H9 (cell line): ENCODE measurements around the gene WFDC12. TPM values are rescaled to one million over a fixed set of nuclear protein-coding genes. Genes with fewer than 3 reads are reported as not detected.

Source experiments
- DNase-seq: peaks from one replicate; pipeline ENCODE4 v3.0.0-alpha.2; 2017
- H2AFZ ChIP-seq: one replicate; pipeline ENCODE4 v1.6.1; 2013; ENCODE audit warnings: mild to moderate bottlenecking, low read length, control low read depth, moderate library complexity
- H2AK5ac ChIP-seq: 2 replicates; pipeline ENCODE4 v1.6.1; 2013; ENCODE audit warnings: low read length, control low read depth, mixed read lengths; ENCODE audit not compliant: insufficient read length
- H2BK120ac ChIP-seq: one replicate; pipeline ENCODE4 v1.6.1; 2013; ENCODE audit warnings: low read depth, mild to moderate bottlenecking, low read length, control low read depth, inconsistent platforms; ENCODE audit not compliant: poor library complexity, severe bottlenecking
- H2BK12ac ChIP-seq: 2 replicates; pipeline ENCODE4 v1.6.1; 2013; ENCODE audit warnings: low read length, control low read depth, mixed read lengths, low read depth; ENCODE audit not compliant: insufficient read length
- H2BK15ac ChIP-seq: 2 replicates; pipeline ENCODE4 v1.6.1; 2013; ENCODE audit warnings: low read depth, low read length, control low read depth
- H2BK20ac ChIP-seq: one replicate; pipeline ENCODE4 v1.6.1; 2013; ENCODE audit warnings: low read depth, mild to moderate bottlenecking, low read length, control low read depth, inconsistent platforms; ENCODE audit not compliant: poor library complexity, severe bottlenecking
- H2BK5ac ChIP-seq: 2 replicates; pipeline ENCODE4 v1.6.1; 2013; ENCODE audit warnings: low read length, control low read depth, mixed read lengths; ENCODE audit not compliant: insufficient read length
- H3K14ac ChIP-seq: 2 replicates; pipeline ENCODE4 v1.6.1; 2013; ENCODE audit warnings: low read length, control low read depth; ENCODE audit not compliant: insufficient read depth
- H3K18ac ChIP-seq: 2 replicates; pipeline ENCODE4 v1.6.1; 2013; ENCODE audit warnings: low read depth, mild to moderate bottlenecking, mixed read lengths, low read length, control low read depth; ENCODE audit not compliant: insufficient read length
- H3K23ac ChIP-seq: 2 replicates; pipeline ENCODE4 v1.6.1; 2013; ENCODE audit warnings: low read length, control low read depth, mixed read lengths, low read depth; ENCODE audit not compliant: insufficient read length
- H3K23me2 ChIP-seq: 2 replicates; pipeline ENCODE4 v1.6.1; 2013; ENCODE audit warnings: low read depth, mild to moderate bottlenecking, mixed read lengths, low read length, control low read depth; ENCODE audit not compliant: insufficient read length, poor library complexity, severe bottlenecking
- H3K27ac ChIP-seq: 2 replicates; pipeline ENCODE4 v1.5.1; 2013; ENCODE audit warnings: low read length, control low read depth, mixed read lengths, low read depth; ENCODE audit not compliant: insufficient read length
- H3K27me3 ChIP-seq: 2 replicates; pipeline ENCODE4 v1.6.1; 2013; ENCODE audit warnings: low read length, control low read depth, inconsistent platforms; ENCODE audit not compliant: insufficient read depth
- H3K4ac ChIP-seq: 2 replicates; pipeline ENCODE4 v1.6.1; 2013; ENCODE audit warnings: low read depth, mild to moderate bottlenecking, control low read depth, inconsistent platforms, low read length, moderate library complexity
- H3K4me1 ChIP-seq: 2 replicates; pipeline ENCODE4 v1.6.1; 2013; ENCODE audit warnings: low read length, control low read depth, inconsistent platforms; ENCODE audit not compliant: insufficient read depth
- H3K4me2 ChIP-seq: 2 replicates; pipeline ENCODE4 v1.6.1; 2013; ENCODE audit warnings: low read length, control low read depth, mixed read lengths; ENCODE audit not compliant: insufficient read length, insufficient read depth
- H3K56ac ChIP-seq: 2 replicates; pipeline ENCODE4 v1.6.1; 2013; ENCODE audit warnings: low read depth, mild to moderate bottlenecking, mixed read lengths, low read length, control low read depth; ENCODE audit not compliant: insufficient read length
- H3K79me1 ChIP-seq: 2 replicates; pipeline ENCODE4 v1.6.1; 2013; ENCODE audit warnings: low read depth, mild to moderate bottlenecking, moderate library complexity, low read length, control low read depth, inconsistent platforms; ENCODE audit not compliant: insufficient read depth, poor library complexity, severe bottlenecking
- H3K79me2 ChIP-seq: 2 replicates; pipeline ENCODE4 v1.6.1; 2013; ENCODE audit warnings: low read length, control low read depth, inconsistent platforms; ENCODE audit not compliant: insufficient read depth
- H3K9ac ChIP-seq: 2 replicates; pipeline ENCODE4 v1.6.1; 2013; ENCODE audit warnings: low read length, control low read depth, mixed read lengths; ENCODE audit not compliant: insufficient read length; ENCODE audit errors: extremely low read depth
- H3K9me3 ChIP-seq: one replicate; pipeline ENCODE4 v1.6.1; 2013; ENCODE audit warnings: low read depth, low read length, inconsistent platforms; ENCODE audit not compliant: control insufficient read depth
- H3T11ph ChIP-seq: one replicate; pipeline ENCODE4 v1.6.1; 2013; ENCODE audit warnings: mild to moderate bottlenecking, low read length, control low read depth, inconsistent platforms
- H4K20me1 ChIP-seq: one replicate; pipeline ENCODE4 v1.6.1; 2013; ENCODE audit not compliant: control insufficient read depth, insufficient read length, insufficient read depth
- H4K5ac ChIP-seq: 2 replicates; pipeline ENCODE4 v1.6.1; 2013; ENCODE audit warnings: low read depth, mild to moderate bottlenecking, mixed read lengths, low read length, control low read depth; ENCODE audit not compliant: insufficient read length
- H4K8ac ChIP-seq: replicated peaks from 2 replicates; pipeline ENCODE4 v1.6.1; 2013; ENCODE audit warnings: low read length, control low read depth, mixed read lengths, low read depth; ENCODE audit not compliant: insufficient read length
- H4K91ac ChIP-seq: 2 replicates; pipeline ENCODE4 v1.6.1; 2013; ENCODE audit warnings: low read depth, mild to moderate bottlenecking, moderate library complexity, mixed read lengths, low read length, control low read depth; ENCODE audit not compliant: insufficient read length
- H3K27ac Mint-ChIP-seq, 3 experiments: 2 replicates in 2 of 3; 3 replicates in 1 of 3; pipeline ENCODE4 v1.8.0; 2020 to 2021; ENCODE audit warnings: mixed read lengths in 3 of 3, mild to moderate bottlenecking in 1 of 3, moderate library complexity in 1 of 3
- H3K27me3 Mint-ChIP-seq: 2 replicates; pipeline ENCODE4 v1.8.0; 2021; ENCODE audit warnings: low read depth, mild to moderate bottlenecking, moderate library complexity, mixed read lengths
- H3K36me3 Mint-ChIP-seq, 3 experiments: 2 replicates in 2 of 3; 3 replicates in 1 of 3; pipeline ENCODE4 v1.8.0; 2020 to 2021; ENCODE audit warnings: low read depth in 3 of 3, mixed read lengths in 3 of 3; ENCODE audit not compliant: insufficient read depth in 1 of 3
- H3K4me1 Mint-ChIP-seq, 2 experiments: 2 replicates each; pipeline ENCODE4 v1.8.0; 2020; ENCODE audit warnings: mixed read lengths in 2 of 2
- H3K4me3 Mint-ChIP-seq, 2 experiments: 2 replicates in 1 of 2; 3 replicates in 1 of 2; pipeline ENCODE4 v1.8.0; 2020 to 2021; ENCODE audit warnings: mild to moderate bottlenecking in 2 of 2, mixed read lengths in 2 of 2, moderate library complexity in 1 of 2
- H3K9me3 Mint-ChIP-seq, 2 experiments: 2 replicates in 1 of 2; 3 replicates in 1 of 2; pipeline ENCODE4 v1.8.0; 2020; ENCODE audit warnings: mild to moderate bottlenecking in 2 of 2, mixed read lengths in 2 of 2, moderate library complexity in 1 of 2
- CTCF ChIP-seq: fragments of 200-600 bp; sonication (generic); conservative IDR thresholded peaks from 3 replicates; pipeline ENCODE4 v1.8.0; 2021; ENCODE audit warnings: antibody characterized with exemption, mild to moderate bottlenecking
- WGBS: extraction: QIAGEN DNeasy Blood & Tissue Kit; methylation state at CpG from one replicate; pipeline ENCODE4 v1.1.7; 2013; ENCODE audit warnings: missing lambda C conversion rate, low lambda C conversion rate, mixed read lengths; ENCODE audit not compliant: insufficient read length; ENCODE audit errors: extremely low coverage; 5-methylcytosine and 5-hydroxymethylcytosine counted together
- total RNA-seq: library from RNA; stranded (reverse); gene quantifications from 2 replicates; pipeline ENCODE4 v1.2.1, GENCODE V29; 2021

WFDC12 gene
- total RNA-seq, 1 experiment from 2014 or later = not detected

GRCh38 chr20:45085867-45086266 is 38.4 kb downstream of the WFDC12 start:
- H3K4me1 ChIP-seq = no peaks in the 10 kb centered on the region
- no peak overlapping the region for H3K14ac ChIP-seq
- no peak overlapping the region for H2BK12ac ChIP-seq
- no peaks in the 10 kb centered on the region for H3K27me3 Mint-ChIP-seq
- H2AK5ac ChIP-seq = no peak overlapping the region
- no peak overlapping the region for H2BK5ac ChIP-seq
- peak; percentile 26; the same call in 1 of the 3 replicates for TF ChIP-seq CTCF
- H4K5ac ChIP-seq = no peak overlapping the region
- no peaks in the 10 kb centered on the region for H3K23me2 ChIP-seq
- H3K79me1 ChIP-seq = no peaks in the 10 kb centered on the region
- H2BK120ac ChIP-seq = no peak overlapping the region
- no peak overlapping the region for H3K4ac ChIP-seq
- H3K4me2 ChIP-seq = no peak overlapping the region
- no peak overlapping the region for H3K27ac Mint-ChIP-seq
- H3K9me3 ChIP-seq = peaks cover 6% of the 10 kb centered on the region
- no peaks in the 10 kb centered on the region for H4K20me1 ChIP-seq
- no peaks in the 10 kb centered on the region; the same call in 1 of the 2 replicates for H3K79me2 ChIP-seq
- no peak overlapping the region for H2BK20ac ChIP-seq
- no peak overlapping the region for H3K18ac ChIP-seq
- H3K27me3 ChIP-seq = no peaks in the 10 kb centered on the region
- WGBS = no CpG with 5 or more reads among the region's 1 CpG
- H3K23ac ChIP-seq = no peak overlapping the region
- no peak overlapping the region for H2BK15ac ChIP-seq
- peaks cover 5 to 10% of the 10 kb centered on the region in 2 experiments; a peak in 4 of 5 replicates for H3K9me3 Mint-ChIP-seq
- H3K27ac ChIP-seq = no peak overlapping the region
- peaks cover 7 to 9% of the 10 kb centered on the region in 2 experiments for H3K4me1 Mint-ChIP-seq
- peaks cover 14 to 27% (median 19%) of the 10 kb centered on the region in 3 experiments for H3K36me3 Mint-ChIP-seq
- H3K56ac ChIP-seq = no peak overlapping the region
- no peak overlapping the region for H4K91ac ChIP-seq
- H3K9ac ChIP-seq = no peak overlapping the region
- no peak overlapping the region for H3K4me3 Mint-ChIP-seq
- no peak overlapping the region for H2AFZ ChIP-seq
- H4K8ac ChIP-seq = no peak overlapping the region
- H3T11ph ChIP-seq = no peak overlapping the region
- DNase-seq = no peak
